ENCODE data around the gene UBE3D.

UBE3D gene

GRCh38 chr6:82978362-82978945 lies 87.2 kb downstream of the UBE3D start:
- no peak for DNase-seq (ENCODE audit: insufficient read length, low spot score)
- FAIRE-seq: no peak
- TF ChIP-seq POLR2A (IDR thresholded peaks at IDR 0.05; ENCODE audit: low read depth, low read length): no peak

GRCh38 chr6:82976179-82976578 lies 89.5 kb downstream of the UBE3D start:
- DNase-seq (ENCODE audit: insufficient read length, low spot score): no peak
- FAIRE-seq: no peak

GRCh38 chr6:82971877-82972460 lies 93.7 kb downstream of the UBE3D start:
- TF ChIP-seq POLR2A (IDR thresholded peaks at IDR 0.05; ENCODE audit: low read depth, low read length): no peak
- DNase-seq (ENCODE audit: insufficient read length, low spot score): no peak
- no peak for FAIRE-seq

More at GRCh38 chr6:82976179-82976578, 89.5 kb downstream of the UBE3D start:
- TF ChIP-seq POLR2A (IDR thresholded peaks at IDR 0.05; ENCODE audit: low read depth, low read length): no peak

- no peak for TF ChIP-seq POLR2A (IDR thresholded peaks at IDR 0.05; ENCODE audit: low read depth, low read length)
- FAIRE-seq: no peak
- no peak for DNase-seq (ENCODE audit: insufficient read length, low spot score)
Measured at GRCh38 chr6:82970839-82971238, 94.8 kb downstream of the UBE3D start.

GRCh38 chr6:82968708-82969107 lies 96.9 kb downstream of the UBE3D start:
- no peak for DNase-seq (ENCODE audit: insufficient read length, low spot score)
- TF ChIP-seq POLR2A (IDR thresholded peaks at IDR 0.05; ENCODE audit: low read depth, low read length): no peak
- no peak for FAIRE-seq

GRCh38 chr6:82963191-82963925 lies 102.3 kb downstream of the UBE3D start:
- DNase-seq (ENCODE audit: insufficient read length, low spot score) (no peak), FAIRE-seq (no peak)
- TF ChIP-seq POLR2A (IDR thresholded peaks at IDR 0.05; ENCODE audit: low read depth, low read length): no peak

- no peak for TF ChIP-seq POLR2A (IDR thresholded peaks at IDR 0.05; ENCODE audit: low read depth, low read length)
- FAIRE-seq: peak; percentile 11
- DNase-seq (ENCODE audit: insufficient read length, low spot score): peak; percentile 4
Measured at GRCh38 chr6:82959385-82959941, 106.2 kb downstream of the UBE3D start.

GRCh38 chr6:82958551-82958950 lies 107.1 kb downstream of the UBE3D start:
- no peak for DNase-seq (ENCODE audit: insufficient read length, low spot score)

GRCh38 chr6:82957868-82958245 lies 107.8 kb downstream of the UBE3D start:
- DNase-seq (ENCODE audit: insufficient read length, low spot score): no peak
- no peak for TF ChIP-seq POLR2A (IDR thresholded peaks at IDR 0.05; ENCODE audit: low read depth, low read length)
- no peak for FAIRE-seq

More at GRCh38 chr6:82958551-82958950, 107.1 kb downstream of the UBE3D start:
- TF ChIP-seq POLR2A (IDR thresholded peaks at IDR 0.05; ENCODE audit: low read depth, low read length): no peak
- FAIRE-seq: no peak

- TF ChIP-seq POLR2A (IDR thresholded peaks at IDR 0.05; ENCODE audit: low read depth, low read length): no peak
- FAIRE-seq: no peak
- DNase-seq (ENCODE audit: insufficient read length, low spot score): no peak
Measured at GRCh38 chr6:82957171-82957867, 108.3 kb downstream of the UBE3D start.

- FAIRE-seq: peak; percentile 43
- DNase-seq (ENCODE audit: insufficient read length, low spot score): peak; percentile 4
- TF ChIP-seq POLR2A (IDR thresholded peaks at IDR 0.05; ENCODE audit: low read depth, low read length): no peak
Measured at GRCh38 chr6:82955841-82956240, 109.8 kb downstream of the UBE3D start.

GRCh38 chr6:82954937-82955577 lies 110.6 kb downstream of the UBE3D start:
- no peak for TF ChIP-seq POLR2A (IDR thresholded peaks at IDR 0.05; ENCODE audit: low read depth, low read length)
- no peak for FAIRE-seq
- DNase-seq (ENCODE audit: insufficient read length, low spot score): peak; percentile 3

GRCh38 chr6:82954356-82954755 lies 111.3 kb downstream of the UBE3D start:
- TF ChIP-seq POLR2A (IDR thresholded peaks at IDR 0.05; ENCODE audit: low read depth, low read length): no peak
- no peak for DNase-seq (ENCODE audit: insufficient read length, low spot score)

More at GRCh38 chr6:82954356-82954755, 111.3 kb downstream of the UBE3D start:
- no peak for FAIRE-seq
